GM18519 (cell line): ENCODE data around the gene ABCA3.
"Not testable (repeated sequence)": the region's sequence is repeated elsewhere in the genome, so short reads cannot be mapped to it uniquely, and the experiment has no call there.

Source experiments
- ATAC-seq: cut with Tn5 transposase; IDR thresholded peaks from one replicate; pipeline ENCODE4 v1.9.1; 2021; ENCODE audit warnings: mild to moderate bottlenecking, moderate library complexity; ENCODE audit not compliant: unreplicated experiment, low FRiP score

Gene ABCA3

GRCh38 chr16:2263026-2263425, 77.5 kb downstream of the ABCA3 start:
- not testable (repeated sequence) for ATAC-seq

- no peak for ATAC-seq
Measured at GRCh38 chr16:2260250-2260649, 80.3 kb downstream of the ABCA3 start.

- not testable (repeated sequence) for ATAC-seq
Measured at GRCh38 chr16:2258530-2258929, 82.0 kb downstream of the ABCA3 start.

- ATAC-seq, result no peak
Measured at GRCh38 chr16:2257726-2258125, 82.8 kb downstream of the ABCA3 start.

- ATAC-seq, result no peak
Measured at GRCh38 chr16:2256531-2257140, 83.9 kb downstream of the ABCA3 start.

GRCh38 chr16:2253293-2253692, 87.2 kb downstream of the ABCA3 start:
- no peak for ATAC-seq

- ATAC-seq, result no peak
Measured at GRCh38 chr16:2252806-2253148, 87.8 kb downstream of the ABCA3 start.

GRCh38 chr16:2251296-2252111, 89.0 kb downstream of the ABCA3 start, which contains the start of gene ECI1:
TSS of gene ECI1 (minus strand) at chr16:2251587. CDS start at chr16:2251566, 21 bp downstream.
- ATAC-seq, result peak; percentile 68

GRCh38 chr16:2250652-2251295, 89.8 kb downstream of the ABCA3 start:
- no peak for ATAC-seq

GRCh38 chr16:2246301-2246885, 94.1 kb downstream of the ABCA3 start:
- ATAC-seq, result no peak

GRCh38 chr16:2244926-2245795, 95.4 kb downstream of the ABCA3 start:
- no peak for ATAC-seq

- ATAC-seq, result no peak
Measured at GRCh38 chr16:2244301-2244700, 96.2 kb downstream of the ABCA3 start.

- ATAC-seq, result no peak
Measured at GRCh38 chr16:2243781-2244180, 96.7 kb downstream of the ABCA3 start.

GRCh38 chr16:2243031-2243528, 97.4 kb downstream of the ABCA3 start:
- ATAC-seq, result no peak

GRCh38 chr16:2242598-2242997, 97.9 kb downstream of the ABCA3 start:
- no peak for ATAC-seq

GRCh38 chr16:2240331-2240730, 100.2 kb downstream of the ABCA3 start:
- not testable (repeated sequence) for ATAC-seq

GRCh38 chr16:2238838-2239675, 101.5 kb downstream of the ABCA3 start:
- ATAC-seq, result no peak

- no peak for ATAC-seq
Measured at GRCh38 chr16:2238150-2238837, 102.2 kb downstream of the ABCA3 start.
